GM06990 (cell line): ENCODE results near the gene CEACAM16.

Experiments used
- DNase-seq: peaks from one replicate; pipeline ENCODE4 v3.0.0-alpha.2; 2011; ENCODE audit not compliant: insufficient read length; ENCODE audit errors: extremely low read depth
- H3K27me3 ChIP-seq: replicated peaks from 2 replicates; pipeline ENCODE4 v1.6.0; 2011; ENCODE audit warnings: low read length; ENCODE audit not compliant: control insufficient read depth, insufficient read depth
- H3K36me3 ChIP-seq: 2 replicates; pipeline ENCODE4 v1.5.1; 2011; ENCODE audit warnings: low read length; ENCODE audit not compliant: control insufficient read depth, insufficient read depth
- H3K4me3 ChIP-seq: replicated peaks from 2 replicates; pipeline ENCODE4 v1.5.1; 2011; ENCODE audit warnings: low read depth, mild to moderate bottlenecking, control low read depth, low read length
- TF ChIP-seq, protein P1 (sequence below): IDR thresholded peaks from 2 replicates; pipeline ENCODE4 v1.5.1; 2011; ENCODE audit warnings: low read length, control low read depth, mild to moderate bottlenecking, inconsistent platforms; ENCODE audit not compliant: insufficient read depth, poor library complexity, severe bottlenecking

The CEACAM16 gene

DNA sequence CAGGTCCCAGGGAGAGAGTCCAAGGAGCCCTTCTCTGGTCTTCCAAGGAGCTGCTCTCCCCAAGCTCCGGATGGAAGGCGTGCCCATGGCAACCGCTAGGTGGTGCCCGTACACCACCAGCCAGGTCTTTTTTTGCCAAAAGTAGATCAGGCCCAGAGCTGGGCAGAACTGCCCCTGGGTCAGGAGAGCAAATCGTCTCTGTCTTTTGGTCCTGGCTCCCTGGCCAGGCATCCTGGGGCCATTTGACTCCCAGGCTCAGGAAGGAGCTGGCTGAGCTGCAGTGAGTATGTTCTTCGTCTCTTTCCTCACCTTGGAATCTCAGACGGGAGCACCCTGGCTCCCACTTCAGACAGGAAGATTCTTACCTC lies 25.0 kb downstream of the CEACAM16 start:
- H3K36me3 ChIP-seq, result no peaks in the 10 kb centered on the region
- TF ChIP-seq, protein P1, sequence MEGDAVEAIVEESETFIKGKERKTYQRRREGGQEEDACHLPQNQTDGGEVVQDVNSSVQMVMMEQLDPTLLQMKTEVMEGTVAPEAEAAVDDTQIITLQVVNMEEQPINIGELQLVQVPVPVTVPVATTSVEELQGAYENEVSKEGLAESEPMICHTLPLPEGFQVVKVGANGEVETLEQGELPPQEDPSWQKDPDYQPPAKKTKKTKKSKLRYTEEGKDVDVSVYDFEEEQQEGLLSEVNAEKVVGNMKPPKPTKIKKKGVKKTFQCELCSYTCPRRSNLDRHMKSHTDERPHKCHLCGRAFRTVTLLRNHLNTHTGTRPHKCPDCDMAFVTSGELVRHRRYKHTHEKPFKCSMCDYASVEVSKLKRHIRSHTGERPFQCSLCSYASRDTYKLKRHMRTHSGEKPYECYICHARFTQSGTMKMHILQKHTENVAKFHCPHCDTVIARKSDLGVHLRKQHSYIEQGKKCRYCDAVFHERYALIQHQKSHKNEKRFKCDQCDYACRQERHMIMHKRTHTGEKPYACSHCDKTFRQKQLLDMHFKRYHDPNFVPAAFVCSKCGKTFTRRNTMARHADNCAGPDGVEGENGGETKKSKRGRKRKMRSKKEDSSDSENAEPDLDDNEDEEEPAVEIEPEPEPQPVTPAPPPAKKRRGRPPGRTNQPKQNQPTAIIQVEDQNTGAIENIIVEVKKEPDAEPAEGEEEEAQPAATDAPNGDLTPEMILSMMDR, result peak; percentile 97
- no peak overlapping the region for H3K4me3 ChIP-seq
- H3K27me3 ChIP-seq, result no peaks in the 10 kb centered on the region
- peak; percentile 79 for DNase-seq

DNA sequence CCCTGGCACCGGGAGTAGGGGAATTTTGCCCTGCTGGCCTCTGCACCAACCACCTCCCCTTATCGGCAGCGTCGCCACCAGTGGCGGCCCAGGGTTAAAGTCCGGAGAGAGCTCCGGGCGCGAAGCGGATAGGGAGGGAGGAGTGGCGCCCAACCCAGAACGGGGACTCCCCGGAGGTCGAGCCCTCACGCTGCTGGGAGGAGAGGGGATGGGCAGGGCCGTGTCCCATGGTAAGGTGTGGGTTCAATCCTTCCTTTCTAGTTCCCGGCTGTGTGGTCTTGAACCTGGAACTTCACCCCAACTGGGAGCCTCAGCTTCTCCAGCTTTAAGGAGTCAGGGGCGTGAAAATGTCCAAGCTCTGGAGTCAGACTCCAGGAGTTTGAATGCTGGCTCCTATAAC lies 26.3 kb downstream of the CEACAM16 start:
- Histone ChIP-seq H3K4me3 (no peak overlapping the region), H3K36me3 (no peaks in the 10 kb centered on the region), H3K27me3 (no peaks in the 10 kb centered on the region)
- TF ChIP-seq, protein P1, result no peak
- DNase-seq, result no peak

DNA sequence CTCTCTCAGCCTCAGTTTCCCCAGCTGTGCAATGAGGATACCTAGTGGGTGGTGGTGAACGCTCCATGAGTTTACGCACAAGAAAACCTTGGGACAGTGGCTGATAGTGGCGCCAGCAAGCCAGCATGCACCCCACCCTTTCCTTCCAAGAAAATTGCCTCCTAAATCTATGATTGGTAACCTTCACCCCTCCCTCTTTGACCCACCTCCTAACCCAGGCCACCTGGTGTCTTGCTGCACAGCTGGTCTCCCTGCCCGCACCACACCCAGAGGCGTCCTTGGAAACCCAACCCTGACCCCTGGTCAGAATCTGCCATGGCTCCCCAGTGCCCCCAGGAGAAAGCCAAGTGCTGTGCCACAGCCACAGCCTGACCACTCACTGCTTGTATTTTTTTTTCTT lies 26.7 kb downstream of the CEACAM16 start:
- Histone ChIP-seq H3K27me3 (no peaks in the 10 kb centered on the region), H3K36me3 (no peaks in the 10 kb centered on the region), H3K4me3 (no peak overlapping the region)
- no peak for DNase-seq
- TF ChIP-seq, protein P1, result no peak

DNA sequence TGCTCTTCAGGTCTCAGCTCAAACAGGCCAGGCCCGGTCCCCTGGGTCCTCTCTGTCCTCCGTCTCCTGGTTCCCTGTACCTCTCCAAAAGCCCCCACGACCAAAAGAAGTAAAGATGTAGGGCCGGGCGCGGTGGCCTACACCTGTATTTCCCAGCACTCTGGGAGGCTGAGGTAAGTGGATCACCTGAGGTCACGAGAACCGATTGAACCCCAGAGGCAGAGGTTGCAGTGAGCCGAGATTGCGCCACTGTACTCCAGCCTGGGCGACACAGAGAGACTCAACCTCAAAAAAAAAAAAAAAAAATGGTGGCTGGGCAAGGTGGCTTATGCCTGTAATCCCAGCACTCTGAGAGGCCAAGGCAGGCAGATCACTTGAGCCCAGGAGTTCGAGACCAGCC lies 27.5 kb downstream of the CEACAM16 start:
- Histone ChIP-seq H3K27me3 (no peaks in the 10 kb centered on the region), H3K36me3 (no peaks in the 10 kb centered on the region), H3K4me3 (no peak overlapping the region)
- TF ChIP-seq, protein P1, result no peak
- DNase-seq, result no peak

DNA sequence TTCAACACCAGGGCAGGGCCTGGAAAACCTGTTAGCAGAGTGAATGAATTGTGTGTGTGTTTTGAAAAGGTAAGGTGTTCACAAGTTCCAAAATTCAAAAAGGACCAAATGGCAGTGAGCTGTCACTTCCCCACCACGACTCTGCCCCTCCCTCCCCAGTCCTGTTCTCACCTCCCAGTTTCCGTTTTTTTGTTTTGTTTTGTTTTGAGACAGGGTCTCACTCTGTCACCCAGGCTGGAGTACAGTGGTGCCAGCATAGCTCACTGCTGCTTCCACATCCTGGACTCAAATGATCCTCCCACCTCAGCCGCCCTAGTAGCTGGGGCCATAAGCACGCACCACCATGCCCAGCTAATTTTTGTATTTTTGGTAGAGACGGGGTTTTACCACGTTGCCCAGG lies 29.2 kb downstream of the CEACAM16 start:
- TF ChIP-seq, protein P1, result no peak
- H3K27me3 ChIP-seq, result no peaks in the 10 kb centered on the region
- DNase-seq, result no peak

DNA sequence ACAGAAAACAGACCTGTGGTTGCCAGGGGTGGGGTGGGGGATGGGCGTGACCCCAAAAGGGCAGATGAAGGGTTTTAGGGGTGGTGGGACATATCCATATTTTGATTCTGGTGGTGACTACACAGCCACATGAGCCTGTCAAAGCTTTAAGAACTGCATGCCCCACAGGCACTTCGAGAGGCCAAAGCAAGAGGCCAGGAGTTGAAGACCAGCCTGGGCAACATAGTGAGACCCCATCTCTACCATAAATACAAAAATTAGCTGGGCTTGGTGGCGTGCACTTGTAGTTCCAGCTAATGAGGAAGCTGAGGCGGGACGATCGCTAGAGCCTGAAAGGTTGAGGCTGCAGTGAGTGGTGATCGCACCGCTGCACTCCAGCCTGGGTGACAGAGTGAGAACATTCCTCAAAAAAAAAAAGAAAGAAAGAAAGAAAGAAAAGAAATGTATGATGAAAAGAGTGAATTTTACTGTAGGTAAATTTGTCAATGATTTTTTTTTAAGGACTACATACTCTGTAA lies 30.6 kb downstream of the CEACAM16 start:
- no peak overlapping the region for H3K4me3 ChIP-seq
- H3K36me3 ChIP-seq, result no peaks in the 10 kb centered on the region
- no peaks in the 10 kb centered on the region for H3K27me3 ChIP-seq
- TF ChIP-seq, protein P1, result no peak
- DNase-seq, result no peak

More for the DNA sequence above, 29.2 kb downstream of the CEACAM16 start:
- H3K36me3 ChIP-seq, result no peaks in the 10 kb centered on the region
- H3K4me3 ChIP-seq, result no peak overlapping the region
